Measurements from ENCODE around the gene HGD. TPM values are rescaled to one million over a fixed set of nuclear protein-coding genes. Genes with fewer than 3 reads are reported as not detected.

HGD gene
- total and polyA plus RNA-seq, 2 of the 13 experiments (the other 11 are each of a cell fraction or from before 2014, with no cell fraction given) = 265 to 398 TPM

- 0 out of 2 replicates have a peak, but pooled peaks have one; percentile 41 for TF ChIP-seq ZNF878 (CRISPR knock-in tag; IDR thresholded peaks at IDR 0.05)
- TF ChIP-seq, protein P1, sequence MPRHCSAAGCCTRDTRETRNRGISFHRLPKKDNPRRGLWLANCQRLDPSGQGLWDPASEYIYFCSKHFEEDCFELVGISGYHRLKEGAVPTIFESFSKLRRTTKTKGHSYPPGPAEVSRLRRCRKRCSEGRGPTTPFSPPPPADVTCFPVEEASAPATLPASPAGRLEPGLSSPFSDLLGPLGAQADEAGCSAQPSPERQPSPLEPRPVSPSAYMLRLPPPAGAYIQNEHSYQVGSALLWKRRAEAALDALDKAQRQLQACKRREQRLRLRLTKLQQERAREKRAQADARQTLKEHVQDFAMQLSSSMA (CRISPR knock-in tag; IDR thresholded peaks at IDR 0.05) = no peak
- no peak for TF ChIP-seq PAF1 (CRISPR knock-in tag; IDR thresholded peaks at IDR 0.05)
- no peak for TF ChIP-seq RBM22 (optimal IDR thresholded peaks at IDR 0.05; ENCODE audit: low read length)
- TF ChIP-seq ARID5B (CRISPR knock-in tag; IDR thresholded peaks at IDR 0.05) = peak; percentile 90
- TF ChIP-seq DZIP1 (CRISPR knock-in tag; IDR thresholded peaks at IDR 0.05) = no peak
- peak; percentile 57; the same call in 1 of the 2 replicates for TF ChIP-seq PITX1 (CRISPR knock-in tag; IDR thresholded peaks at IDR 0.05)
- TF ChIP-seq CREB1 (IDR thresholded peaks at IDR 0.05) = no peak
- no peak for TF ChIP-seq CREB1 (CRISPR knock-in tag; IDR thresholded peaks at IDR 0.05)
- TF ChIP-seq PRDM15 (CRISPR knock-in tag; IDR thresholded peaks at IDR 0.05) = peak; percentile 82
- no peak for TF ChIP-seq ZNF501 (CRISPR knock-in tag; IDR thresholded peaks at IDR 0.05)
- TF ChIP-seq MBD4 (IDR thresholded peaks at IDR 0.05; ENCODE audit: borderline replicate concordance, low read length) = 0 out of 2 replicates have a peak, but pooled peaks have one; percentile 8
- TF ChIP-seq, protein P2, sequence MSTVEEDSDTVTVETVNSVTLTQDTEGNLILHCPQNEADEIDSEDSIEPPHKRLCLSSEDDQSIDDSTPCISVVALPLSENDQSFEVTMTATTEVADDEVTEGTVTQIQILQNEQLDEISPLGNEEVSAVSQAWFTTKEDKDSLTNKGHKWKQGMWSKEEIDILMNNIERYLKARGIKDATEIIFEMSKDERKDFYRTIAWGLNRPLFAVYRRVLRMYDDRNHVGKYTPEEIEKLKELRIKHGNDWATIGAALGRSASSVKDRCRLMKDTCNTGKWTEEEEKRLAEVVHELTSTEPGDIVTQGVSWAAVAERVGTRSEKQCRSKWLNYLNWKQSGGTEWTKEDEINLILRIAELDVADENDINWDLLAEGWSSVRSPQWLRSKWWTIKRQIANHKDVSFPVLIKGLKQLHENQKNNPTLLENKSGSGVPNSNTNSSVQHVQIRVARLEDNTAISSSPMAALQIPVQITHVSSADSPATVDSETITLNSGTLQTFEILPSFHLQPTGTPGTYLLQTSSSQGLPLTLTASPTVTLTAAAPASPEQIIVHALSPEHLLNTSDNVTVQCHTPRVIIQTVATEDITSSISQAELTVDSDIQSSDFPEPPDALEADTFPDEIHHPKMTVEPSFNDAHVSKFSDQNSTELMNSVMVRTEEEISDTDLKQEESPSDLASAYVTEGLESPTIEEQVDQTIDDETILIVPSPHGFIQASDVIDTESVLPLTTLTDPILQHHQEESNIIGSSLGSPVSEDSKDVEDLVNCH (CRISPR knock-in tag; IDR thresholded peaks at IDR 0.05) = no peak
- no peak for TF ChIP-seq CCAR2 (optimal IDR thresholded peaks at IDR 0.05; ENCODE audit: low read depth, low read length)
- peak; percentile 28 for TF ChIP-seq ASH2L (IDR thresholded peaks at IDR 0.05; ENCODE audit: insufficient read length, low read depth, low read length)
Measured at GRCh38 chr3:120680193-120680894, 1.7 kb downstream of the HGD start (continued).

All from HepG2 (cell line).